Suprapubic skin (tissue), 4 donors: ENCODE data around the gene TTYH1.

Source experiments
- CTCF ChIP-seq, 2 donors: fragments of 200-600 bp in 1 of 2; fragments of 450-650 bp in 1 of 2; sonication (generic) in 1 of 2; IDR thresholded peaks; one replicate each; pipeline ENCODE4 v1.5.1; 2016 to 2019; ENCODE audit warnings: antibody characterized with exemption in 2 of 2, mild to moderate bottlenecking in 1 of 2, moderate library complexity in 1 of 2
- POLR2A ChIP-seq, 2 donors: fragments of 450-650 bp; IDR thresholded peaks; one replicate each; pipeline ENCODE4 v1.6.1; 2017; ENCODE audit warnings: antibody characterized with exemption in 2 of 2, mild to moderate bottlenecking in 2 of 2, moderate library complexity in 2 of 2
- POLR2AphosphoS5 ChIP-seq, 3 donors: sonication (generic); formaldehyde crosslinking; IDR thresholded peaks; one replicate each; pipeline ENCODE4 v1.6.1; 2017; ENCODE audit warnings: antibody characterized with exemption in 3 of 3

- no peak for TF ChIP-seq POLR2AphosphoS5 (IDR thresholded peaks at IDR 0.05)
- no peak for TF ChIP-seq POLR2A (IDR thresholded peaks at IDR 0.05)
- TF ChIP-seq CTCF (IDR thresholded peaks at IDR 0.05) = no peak
These were observed 41.4 kb downstream of the TTYH1 start for GRCh38 chr19:54456423-54457373.
